A549 (cell line): Measurements from ENCODE around the gene S100A9. TPM values are rescaled to one million over a fixed set of nuclear protein-coding genes. Genes with fewer than 3 reads are reported as not detected.

ENCODE experiments used
- ATAC-seq, 2 experiments: fragments of 200-7000 bp in 1 of 2; fragments of >200 bp in 1 of 2; cut with Nextera tagmentation in 1 of 2; cut with Tn5 transposase in 1 of 2; 3 replicates each; pipeline versions ENCODE4 v1.8.0 to v1.9.1; 2018 to 2020; ENCODE audit warnings: mild to moderate bottlenecking in 1 of 2, moderate library complexity in 1 of 2
- CTCF ChIA-PET: fragments of 300-600 bp; sonication (Branson Sonifier 250); formaldehyde crosslinking; extraction: SDS; loops from one replicate; lab custom pipeline; 2021; ENCODE audit warnings: antibody characterized with exemption, inconsistent platforms; lab: Yijun Ruan, JAX
- POLR2A ChIA-PET: fragments of 350-600 bp; formaldehyde crosslinking; extraction: SDS; loops from one replicate; lab custom pipeline; 2021; ENCODE audit warnings: antibody characterized with exemption, inconsistent platforms; lab: Yijun Ruan, JAX
- DNase-seq, 2 experiments: peaks; one replicate each; pipeline versions ENCODE4 v3.0.0 to v3.0.0-alpha.2; 2011 to 2016; ENCODE audit warnings: low read depth in 1 of 2, low spot score in 1 of 2
- FAIRE-seq: peaks from 2 replicates; lab custom pipeline; 2011; peaks lifted over from hg19 to GRCh38; lab: Jason Lieb, UNC
- H3K27ac ChIP-seq, 2 experiments: fragments of >200 bp; sonication (Bioruptor Twin); formaldehyde crosslinking; 3 replicates each; pipeline ENCODE4 v1.5.1; 2016 to 2017
- H3K4me1 ChIP-seq: fragments of >200 bp; sonication (Bioruptor Twin); formaldehyde crosslinking; 3 replicates; pipeline ENCODE4 v1.6.1; 2016
- H3K4me2 ChIP-seq: fragments of >200 bp; sonication (Bioruptor Twin); formaldehyde crosslinking; 3 replicates; pipeline ENCODE4 v1.6.1; 2016
- H3K4me3 ChIP-seq: fragments of >200 bp; sonication (Bioruptor Twin); formaldehyde crosslinking; 3 replicates; pipeline ENCODE4 v1.5.1; 2016
- H3K9me3 ChIP-seq: fragments of >200 bp; sonication (Bioruptor Twin); formaldehyde crosslinking; 3 replicates; pipeline ENCODE4 v1.6.1; 2016
- ATOH8 ChIP-seq: fragments of 250-450 bp; sonication (Bioruptor Pico); IDR thresholded peaks from 2 replicates; pipeline ENCODE4 v1.5.0; 2020; ENCODE audit warnings: low read depth, mild to moderate bottlenecking, moderate library complexity
- BHLHE40 ChIP-seq: IDR thresholded peaks from 2 replicates; pipeline ENCODE4 v1.6.1; 2012; ENCODE audit warnings: low read depth, low read length, inconsistent platforms
- CTCF ChIP-seq: fragments of >200 bp; sonication (Bioruptor Twin); formaldehyde crosslinking; IDR thresholded peaks from 3 replicates; pipeline ENCODE4 v1.5.1; 2016
- EHF ChIP-seq: fragments of 250-450 bp; sonication (Bioruptor Pico); IDR thresholded peaks from 2 replicates; pipeline ENCODE4 v1.5.0; 2020; ENCODE audit warnings: mild to moderate bottlenecking
- FOSL2 ChIP-seq, 2 experiments: fragments of 450-650 bp in 1 of 2; fragments of >200 bp in 1 of 2; sonication (Bioruptor Twin) in 1 of 2; formaldehyde crosslinking; IDR thresholded peaks; 2 replicates each; pipeline versions ENCODE4 v1.5.0 to v1.6.1; 2016 to 2020; ENCODE audit warnings: mild to moderate bottlenecking in 1 of 2, moderate library complexity in 1 of 2
- GATA3 ChIP-seq: IDR thresholded peaks from 2 replicates; pipeline ENCODE4 v1.6.1; 2012; ENCODE audit warnings: borderline replicate concordance
- HMGXB4 ChIP-seq: fragments of 250-450 bp; sonication (Bioruptor Pico); IDR thresholded peaks from 2 replicates; pipeline ENCODE4 v1.5.0; 2021; ENCODE audit warnings: mild to moderate bottlenecking, moderate library complexity, borderline replicate concordance
- MAZ ChIP-seq: fragments of 150-350 bp; IDR thresholded peaks from 2 replicates; pipeline ENCODE4 v1.6.1; 2014; ENCODE audit warnings: antibody characterized with exemption, low read depth, low read length, borderline replicate concordance
- MYC ChIP-seq: IDR thresholded peaks from 2 replicates; pipeline ENCODE4 v1.6.1; 2012; ENCODE audit warnings: mild to moderate bottlenecking, inconsistent platforms, low read length, improper control_type of control experiment, borderline replicate concordance
- NFE2L2 ChIP-seq: fragments of 150-350 bp; conservative IDR thresholded peaks from 2 replicates; pipeline ENCODE4 v1.6.1; 2014; ENCODE audit warnings: low read length
- NPAS2 ChIP-seq: fragments of 250-450 bp; sonication (Bioruptor Pico); IDR thresholded peaks from 2 replicates; pipeline ENCODE4 v1.8.0; 2022; ENCODE audit warnings: mild to moderate bottlenecking, moderate library complexity, borderline replicate concordance
- PBX3 ChIP-seq: IDR thresholded peaks from 2 replicates; pipeline ENCODE4 v1.6.1; 2012
- SMC3 ChIP-seq: fragments of >200 bp; sonication (Bioruptor Twin); formaldehyde crosslinking; IDR thresholded peaks from 3 replicates; pipeline ENCODE4 v1.6.1; 2018; ENCODE audit warnings: inconsistent platforms
- ZFP36 ChIP-seq: fragments of 450-650 bp; IDR thresholded peaks from 2 replicates; pipeline ENCODE4 v1.6.1; 2014; ENCODE audit warnings: borderline replicate concordance; ENCODE audit not compliant: partially characterized antibody
- WGBS: methylation state at CpG from one replicate; pipeline ENCODE4 v1.1.6; 2017; ENCODE audit errors: missing lambda C conversion rate; 5-methylcytosine and 5-hydroxymethylcytosine counted together
- polyA minus RNA-seq: library from RNA; depleted of rRNA, polyadenylated mRNA; stranded (reverse); fragments of >200 nt; gene quantifications from 2 replicates; pipeline ENCODE4 v1.2.3, GENCODE V29; 2011; rRNA and poly(A)+ RNA removed
- polyA plus RNA-seq, 4 experiments: library from polyadenylated mRNA; depleted of rRNA in 3 of 4; stranded (reverse); fragments of >200 nt; fragmentation: RNase III in 1 of 4; extraction: RNeasy Plus Mini Kit Qiagen cat#74134 plus additional on column Dnase treatment in 1 of 4; gene quantifications; 2 replicates in 3 of 4; 3 replicates in 1 of 4; pipeline ENCODE4 v1.2.3, GENCODE V29; 2011 to 2017

Gene S100A9
- polyA plus RNA-seq (2011; rRNA removed) (0.86 and 0.90 TPM in 2 replicates), polyA plus RNA-seq (2017; fragmentation: RNase III; extraction: RNeasy Plus Mini Kit Qiagen cat#74134 plus additional on column Dnase treatment) (1.7 to 4.6 TPM (median 3.1 TPM) in 3 replicates), polyA minus RNA-seq (not detected in 2 replicates)
- 0.09 and 0.39 TPM in 2 replicates for polyA plus RNA-seq (2012; cell fraction: cytosol; rRNA removed)
- polyA plus RNA-seq (2012; cell fraction: nucleus; rRNA removed), result not detected in 2 replicates

- ATAC-seq (no peak), FAIRE-seq (no peak)
- POLR2A ChIA-PET, result interaction anchor here (1.2 kb wide), 1 partner anchor 632 kb away, joined by 3 read pairs; the partner anchor contains the start of gene RPS27
- H3K27ac ChIP-seq, result peak within 1 kb of the TSS in 1 of 2 experiments; percentile 29; a peak in 1 of 6 replicates
- TF ChIP-seq NPAS2 (CRISPR knock-in tag) (no peak), ZFP36 (peak; percentile 43), NFE2L2 (peak; percentile 77), EHF (no peak), CTCF (no peak)
- TF ChIP-seq, all 56 proteins: peak for 2
- Histone ChIP-seq H3K4me1 (no peaks in the 10 kb centered on the region), H3K4me3 (no peak within 1 kb of the TSS), H3K4me2 (no peak within 1 kb of the TSS), H3K9me3 (no peaks in the 10 kb centered on the region)
- no peak for DNase-seq
- WGBS, result 64% methylated on average over 11 of the region's 11 CpGs
- CTCF ChIA-PET, result interaction anchor here (0.6 to 13.2 kb wide), 12 partner anchors 9 to 534 kb away, joined by 3 to 731 read pairs (median 4); partner anchors contain the start of genes PGLYRP4 and S100A13
Measured at GRCh38 chr1:153357853-153358690, at the start of gene S100A9. Gene S100A9 (plus strand): TSS chr1:153357854. CDS start chr1:153358284, 430 bp downstream.

GRCh38 chr1:153308540-153308939, 49.1 kb upstream of the S100A9 start:
- FAIRE-seq, result no peak
- WGBS, result 20% methylated on average over 2 of the region's 2 CpGs
- CTCF ChIA-PET, result interaction anchor here (0.6 kb wide), 1 partner anchor 319 kb away, joined by 3 read pairs; no protein-coding TSS in a partner anchor

GRCh38 chr1:153309441-153309840, 48.2 kb upstream of the S100A9 start:
- H3K4me2 ChIP-seq, result no peak overlapping the region
- ATAC-seq (no peak), DNase-seq (no peak), FAIRE-seq (no peak)
- no peak for TF ChIP-seq SMC3
- TF ChIP-seq PBX3, result no peak
- no peak for TF ChIP-seq BHLHE40
- CTCF ChIA-PET, result interaction anchor here (0.6 kb wide), 1 partner anchor 27 kb away, joined by 6 read pairs; no protein-coding TSS in a partner anchor
- H3K4me1 ChIP-seq, result no peaks in the 10 kb centered on the region
- 4% methylated on average over 2 of the region's 2 CpGs for WGBS
- H3K4me3 ChIP-seq, result no peak overlapping the region
- H3K9me3 ChIP-seq, result no peaks in the 10 kb centered on the region
- POLR2A ChIA-PET, result interaction anchor here (0.9 kb wide), 1 partner anchor 16 kb away, joined by 3 read pairs; no protein-coding TSS in a partner anchor
- no peak overlapping the region for H3K27ac ChIP-seq

More at GRCh38 chr1:153308540-153308939, 49.1 kb upstream of the S100A9 start:
- Histone ChIP-seq H3K4me3 (no peak overlapping the region), H3K27ac (no peak overlapping the region), H3K9me3 (no peaks in the 10 kb centered on the region), H3K4me1 (no peaks in the 10 kb centered on the region), H3K4me2 (no peak overlapping the region)
- POLR2A ChIA-PET, result no interaction called here
- DNase-seq (no peak), ATAC-seq (no peak)
- TF ChIP-seq MAZ, result no peak
- no peak for TF ChIP-seq HMGXB4 (CRISPR knock-in tag)

- WGBS, result 35% methylated on average over 7 of the region's 7 CpGs
Measured at GRCh38 chr1:153310526-153310925, 47.1 kb upstream of the S100A9 start.

More at GRCh38 chr1:153310526-153310925, 47.1 kb upstream of the S100A9 start:
- ATAC-seq (no peak), FAIRE-seq (no peak), DNase-seq (no peak)
- ChIA-PET POLR2A (interaction anchor here (0.9 kb wide), 1 partner anchor 17 kb away, joined by 3 read pairs; no protein-coding TSS in a partner anchor), CTCF (no interaction called here)
- no peaks in the 10 kb centered on the region for H3K4me1 ChIP-seq
- no peak for TF ChIP-seq FOSL2 (IDR thresholded peaks at IDR 0.05)
- TF ChIP-seq FOSL2 (CRISPR knock-in tag; IDR thresholded peaks at IDR 0.05), result no peak
- no peak for TF ChIP-seq GATA3
- TF ChIP-seq ATOH8 (CRISPR knock-in tag), result no peak
- no peak for TF ChIP-seq MYC
- H3K27ac ChIP-seq, result no peak overlapping the region
- H3K4me2 ChIP-seq, result no peak overlapping the region
- no peaks in the 10 kb centered on the region for H3K9me3 ChIP-seq
- H3K4me3 ChIP-seq, result no peak overlapping the region
